DMS153 treated with DMSO at 0.1 percent for 48 hours (cell line): ENCODE results near the gene AREG.
"Not testable (repeated sequence)": the region's sequence is repeated elsewhere in the genome, so short reads cannot be mapped to it uniquely, and the experiment has no call there.

Source experiments
- DNase-seq: peaks from one replicate; lab custom pipeline; 2025; ENCODE audit not compliant: unreplicated experiment; lab: John Stamatoyannopoulos, UW

AREG gene

GRCh38 chr4:74444891-74445642, at the start of gene AREG:
Gene AREG (plus strand): TSS chr4:74445136. CDS start chr4:74445346, 210 bp downstream.
- DNase-seq = peak; percentile 27

- DNase-seq = no peak
These were observed 49.3 kb upstream of the AREG start for GRCh38 chr4:74395633-74396032.

GRCh38 chr4:74397748-74398426, 47.0 kb upstream of the AREG start:
- DNase-seq = no peak

GRCh38 chr4:74398894-74399589, 45.9 kb upstream of the AREG start:
- not testable (repeated sequence) for DNase-seq

- DNase-seq = no peak
These were observed 44.5 kb upstream of the AREG start for GRCh38 chr4:74400395-74400794.

- DNase-seq = no peak
These were observed 42.1 kb upstream of the AREG start for GRCh38 chr4:74402692-74403456.

GRCh38 chr4:74407891-74408290, 37.0 kb upstream of the AREG start:
- no peak for DNase-seq

- DNase-seq = no peak
These were observed 36.3 kb upstream of the AREG start for GRCh38 chr4:74408639-74409038.

- no peak for DNase-seq
These were observed 34.7 kb upstream of the AREG start for GRCh38 chr4:74410272-74410671.

GRCh38 chr4:74412225-74412624, 32.7 kb upstream of the AREG start:
- no peak for DNase-seq

GRCh38 chr4:74413265-74413664, 31.7 kb upstream of the AREG start:
- no peak for DNase-seq

- no peak for DNase-seq
These were observed 30.7 kb upstream of the AREG start for GRCh38 chr4:74414149-74414809.

GRCh38 chr4:74415602-74416300, 29.2 kb upstream of the AREG start:
- DNase-seq = no peak

- DNase-seq = no peak
These were observed 26.8 kb upstream of the AREG start for GRCh38 chr4:74418063-74418670.

- DNase-seq = no peak
These were observed 24.1 kb upstream of the AREG start for GRCh38 chr4:74420863-74421262.

GRCh38 chr4:74423104-74423503, 21.8 kb upstream of the AREG start:
- DNase-seq = no peak

GRCh38 chr4:74424111-74424510, 20.8 kb upstream of the AREG start:
- DNase-seq = no peak

- DNase-seq = no peak
These were observed 18.8 kb upstream of the AREG start for GRCh38 chr4:74426101-74426500.

GRCh38 chr4:74428276-74428675, 16.7 kb upstream of the AREG start:
- no peak for DNase-seq
